Keratinocyte (primary cell): ENCODE measurements around the gene RYR2.

Source experiments
- CTCF ChIP-seq, 3 experiments: IDR thresholded peaks in 1 of 3; conservative IDR thresholded peaks in 1 of 3; optimal IDR thresholded peaks in 1 of 3; 2 replicates in 2 of 3; 3 replicates in 1 of 3; pipeline versions ENCODE3 to v1.5.1; 2011; ENCODE audit warnings: low read length in 3 of 3, mild to moderate bottlenecking in 3 of 3, moderate library complexity in 2 of 3, control low read depth in 1 of 3, inconsistent platforms in 1 of 3; ENCODE audit not compliant: insufficient read depth in 2 of 3; ENCODE audit errors: extremely low read depth in 1 of 3
- EZH2 ChIP-seq: IDR thresholded peaks from one replicate; pipeline ENCODE4 v1.6.1; 2012; ENCODE audit warnings: inconsistent platforms, mild to moderate bottlenecking, low read length, moderate library complexity

GRCh38 chr1:237751090-237751489, 709.1 kb downstream of the RYR2 start:
- no peak for TF ChIP-seq CTCF (optimal IDR thresholded peaks at IDR 0.05 in 1 of 3, IDR thresholded peaks at IDR 0.05 in 1 of 3, conservative IDR thresholded peaks at IDR 0.05 in 1 of 3; ENCODE audit: extremely low read depth in 1 of 3, insufficient read depth in 2 of 3, low read length in 3 of 3)
- no peak for TF ChIP-seq EZH2
